Thyroid gland (tissue), 4 donors: ENCODE results near the gene KLF7. TPM values are rescaled to one million over a fixed set of nuclear protein-coding genes. Genes with fewer than 3 reads are reported as not detected.

Source experiments
- DNase-seq, 2 donors: peaks; one replicate each; pipeline ENCODE4 v3.0.0-alpha.2; 2019
- H3K27ac ChIP-seq, 3 donors: fragments of 200-600 bp; sonication (generic); 1 replicate in 2 of 3; 2 replicates in 1 of 3; pipeline ENCODE4 v1.5.1; 2016 to 2019; ENCODE audit warnings: mild to moderate bottlenecking in 1 of 3, moderate library complexity in 1 of 3
- H3K27me3 ChIP-seq: fragments of 200-600 bp; sonication (generic); one replicate; pipeline ENCODE4 v1.5.1; 2019
- H3K36me3 ChIP-seq, 2 donors: fragments of 200-600 bp; sonication (generic); one replicate each; pipeline ENCODE4 v1.5.1; 2016 to 2019
- H3K4me1 ChIP-seq, 2 donors: fragments of 200-600 bp; sonication (generic); one replicate each; pipeline ENCODE4 v1.5.1; 2017 to 2019
- H3K4me3 ChIP-seq, 3 donors: fragments of 200-600 bp; sonication (generic); replicated peaks in 1 of 3; 1 replicate in 2 of 3; 2 replicates in 1 of 3; pipeline ENCODE4 v1.5.1; 2016; ENCODE audit warnings: mild to moderate bottlenecking in 1 of 3
- H3K9me3 ChIP-seq: fragments of 200-600 bp; sonication (generic); one replicate; pipeline ENCODE4 v1.5.1; 2017
- POLR2A ChIP-seq, 2 donors: fragments of 450-650 bp; IDR thresholded peaks; one replicate each; pipeline ENCODE4 v1.6.1; 2017; ENCODE audit warnings: antibody characterized with exemption in 2 of 2, mild to moderate bottlenecking in 2 of 2, moderate library complexity in 1 of 2
- WGBS, 2 donors: methylation state at CpG; one replicate each; pipeline ENCODE4 v1.1.5; 2017; 5-methylcytosine and 5-hydroxymethylcytosine counted together
- intact Hi-C: fragments of 100-400 bp; cut with DNase I; formaldehyde crosslinking; loops from one replicate; pipeline ENCODE4 v1.15.1; 2023
- total RNA-seq, 4 donors: library from RNA; depleted of rRNA; stranded (reverse); fragments of >200 nt; gene quantifications; one replicate each; pipeline ENCODE4 v1.2.3, GENCODE V29; 2016
- TF ChIP-seq, protein P1 (sequence below), 6 experiments: fragments of 200-600 bp in 3 of 6; fragments of 450-650 bp in 3 of 6; sonication (generic) in 3 of 6; IDR thresholded peaks; one replicate each; pipeline ENCODE4 v1.5.1; 2016 to 2019; ENCODE audit warnings: antibody characterized with exemption in 6 of 6, mild to moderate bottlenecking in 2 of 6, inconsistent platforms in 1 of 6, moderate library complexity in 1 of 6

KLF7 gene
- total RNA-seq: 10 to 100 TPM; 19.4 to 29.5 (median 25.6) TPM

DNA sequence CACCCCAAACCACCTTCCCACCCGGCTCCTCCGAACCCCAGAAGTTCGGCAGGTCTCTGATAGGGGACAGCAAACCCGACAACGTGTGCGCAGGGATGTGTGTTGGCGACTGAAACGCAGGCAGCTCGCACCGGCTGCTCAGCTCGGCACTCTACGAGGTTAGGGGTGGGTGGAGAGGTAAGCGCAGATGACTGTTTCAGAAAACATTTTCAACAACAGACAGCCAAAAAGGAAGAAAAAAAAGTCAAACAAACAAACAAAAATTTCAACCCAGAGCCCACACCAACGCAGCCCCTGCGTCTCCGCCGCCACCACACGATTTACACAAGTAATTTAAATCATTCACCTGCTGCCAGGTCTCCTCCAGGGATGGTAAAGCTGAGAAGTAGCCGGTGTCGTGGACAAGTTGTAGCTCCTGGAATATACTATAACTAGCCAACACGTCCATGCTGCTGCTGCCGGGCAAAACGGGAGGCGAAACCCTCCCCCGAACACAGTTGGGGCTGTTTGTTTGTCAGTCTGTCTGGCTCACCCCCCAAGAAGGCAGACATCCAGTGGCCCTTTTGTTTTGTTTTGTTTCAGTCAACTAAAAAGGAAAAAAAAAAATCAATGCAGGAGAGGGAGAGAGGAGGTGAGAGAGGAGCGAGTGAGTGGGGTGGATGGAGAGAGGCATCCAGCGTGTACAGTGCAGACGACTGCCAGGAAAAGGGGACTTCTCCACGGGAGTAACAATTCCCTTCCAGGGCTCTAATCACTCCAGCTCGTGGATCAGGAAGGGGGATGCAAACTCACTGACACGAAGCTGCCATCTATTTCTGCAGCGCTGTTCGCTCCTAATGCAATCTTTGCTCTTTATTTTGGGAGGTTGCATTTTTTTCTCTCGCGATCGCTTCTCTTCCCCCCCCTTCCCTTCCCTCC is at the start of gene KLF7:
TSS of gene KLF7 (minus strand) at position 828 of the 918 bp plus-strand sequence. CDS start at position 448, 380 bp downstream.
- DNase-seq: peak; percentile 64 to 65
- peak within 1 kb of the TSS; percentile 69 to 94 (median 72) for H3K4me3 ChIP-seq
- H3K4me1 ChIP-seq: peaks cover 0 to 38% of the 10 kb centered on the region in 2 donors
- H3K9me3 ChIP-seq: no peaks in the 10 kb centered on the region
- peak within 1 kb of the TSS; percentile 100 for H3K27ac ChIP-seq
- TF ChIP-seq POLR2A (IDR thresholded peaks at IDR 0.05): peak in 1 of 2 donors; percentile 76
- TF ChIP-seq, protein P1, sequence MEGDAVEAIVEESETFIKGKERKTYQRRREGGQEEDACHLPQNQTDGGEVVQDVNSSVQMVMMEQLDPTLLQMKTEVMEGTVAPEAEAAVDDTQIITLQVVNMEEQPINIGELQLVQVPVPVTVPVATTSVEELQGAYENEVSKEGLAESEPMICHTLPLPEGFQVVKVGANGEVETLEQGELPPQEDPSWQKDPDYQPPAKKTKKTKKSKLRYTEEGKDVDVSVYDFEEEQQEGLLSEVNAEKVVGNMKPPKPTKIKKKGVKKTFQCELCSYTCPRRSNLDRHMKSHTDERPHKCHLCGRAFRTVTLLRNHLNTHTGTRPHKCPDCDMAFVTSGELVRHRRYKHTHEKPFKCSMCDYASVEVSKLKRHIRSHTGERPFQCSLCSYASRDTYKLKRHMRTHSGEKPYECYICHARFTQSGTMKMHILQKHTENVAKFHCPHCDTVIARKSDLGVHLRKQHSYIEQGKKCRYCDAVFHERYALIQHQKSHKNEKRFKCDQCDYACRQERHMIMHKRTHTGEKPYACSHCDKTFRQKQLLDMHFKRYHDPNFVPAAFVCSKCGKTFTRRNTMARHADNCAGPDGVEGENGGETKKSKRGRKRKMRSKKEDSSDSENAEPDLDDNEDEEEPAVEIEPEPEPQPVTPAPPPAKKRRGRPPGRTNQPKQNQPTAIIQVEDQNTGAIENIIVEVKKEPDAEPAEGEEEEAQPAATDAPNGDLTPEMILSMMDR (IDR thresholded peaks at IDR 0.05): no peak
- H3K27me3 ChIP-seq: no peaks in the 10 kb centered on the region
- WGBS, 2 donors: 0 to 1% methylated on average over 35 to 36 of the region's 36 CpGs
- intact Hi-C loops: no loop called here
- H3K36me3 ChIP-seq: no peaks in the 10 kb centered on the region

DNA sequence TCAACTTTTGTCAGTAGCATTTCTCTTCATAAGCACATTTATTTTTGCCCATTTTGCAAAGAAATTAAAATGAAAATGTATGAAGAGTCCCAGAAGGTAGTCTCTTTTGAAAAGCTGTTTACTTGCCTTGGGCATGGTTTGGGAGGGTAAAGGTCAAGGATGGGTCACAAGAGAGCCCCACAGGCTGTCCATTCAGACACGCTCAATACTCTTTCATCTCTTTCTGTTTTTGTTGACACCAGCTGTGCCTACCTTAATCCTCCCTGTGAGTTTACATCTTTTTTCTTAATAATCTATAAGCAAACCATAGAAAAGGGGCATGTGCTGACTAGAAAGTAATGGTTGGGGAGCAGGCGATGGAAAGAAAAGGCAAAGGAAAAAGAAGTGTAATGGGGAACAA is 49.6 kb upstream of the KLF7 start:
- DNase-seq: no peak
- 83 to 86% methylated on average over 2 of the region's 2 CpGs for WGBS, 2 donors
- no peak overlapping the region for H3K27ac ChIP-seq
- H3K27me3 ChIP-seq: no peaks in the 10 kb centered on the region
- no peak overlapping the region for H3K4me3 ChIP-seq
- intact Hi-C loops: no loop called here
- H3K36me3 ChIP-seq: no peaks in the 10 kb centered on the region
- H3K9me3 ChIP-seq: no peaks in the 10 kb centered on the region
- no peaks in the 10 kb centered on the region for H3K4me1 ChIP-seq
- TF ChIP-seq, protein P1 (IDR thresholded peaks at IDR 0.05): no peak
- no peak for TF ChIP-seq POLR2A (IDR thresholded peaks at IDR 0.05)

GRCh38 chr2:207214446-207214845 is 48.7 kb upstream of the KLF7 start:
- Histone ChIP-seq H3K27me3 (no peaks in the 10 kb centered on the region), H3K36me3 (no peaks in the 10 kb centered on the region), H3K27ac (no peak overlapping the region), H3K9me3 (no peaks in the 10 kb centered on the region), H3K4me3 (no peak overlapping the region), H3K4me1 (no peaks in the 10 kb centered on the region)
- TF ChIP-seq, protein P1 (IDR thresholded peaks at IDR 0.05): no peak
- no peak for TF ChIP-seq POLR2A (IDR thresholded peaks at IDR 0.05)
- no peak for DNase-seq
- 84 to 87% methylated on average over 3 of the region's 3 CpGs for WGBS, 2 donors
- intact Hi-C loops: no loop called here

DNA sequence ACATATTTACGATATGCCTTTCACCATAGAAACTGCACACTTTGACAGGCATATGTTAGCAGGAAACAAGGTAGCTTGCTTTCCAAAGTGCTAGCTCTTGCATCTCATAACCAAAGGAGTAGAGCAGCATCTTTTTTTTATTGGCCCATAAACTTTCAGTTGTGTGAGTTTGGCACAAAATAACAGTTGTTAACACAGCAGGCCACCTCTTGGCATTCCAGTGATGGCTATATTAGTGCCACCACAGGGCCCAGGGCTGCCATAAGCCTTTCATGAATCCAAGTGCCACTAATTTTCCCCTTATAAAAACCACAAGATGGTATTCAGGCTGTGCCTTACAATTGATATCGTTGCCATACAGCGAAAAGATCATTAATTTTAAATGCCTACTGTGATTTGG is 40.3 kb upstream of the KLF7 start:
- H3K4me3 ChIP-seq: no peak overlapping the region
- H3K27me3 ChIP-seq: no peaks in the 10 kb centered on the region
- WGBS, 2 donors: 89 to 95% methylated on average over 3 of the region's 3 CpGs
- DNase-seq: no peak
- no peak for TF ChIP-seq POLR2A (IDR thresholded peaks at IDR 0.05)
- TF ChIP-seq, protein P1 (IDR thresholded peaks at IDR 0.05): no peak
- no peak overlapping the region for H3K27ac ChIP-seq
- no peaks in the 10 kb centered on the region for H3K36me3 ChIP-seq
- no peaks in the 10 kb centered on the region for H3K9me3 ChIP-seq
- no peaks in the 10 kb centered on the region for H3K4me1 ChIP-seq
- intact Hi-C loops: no loop called here
